ENCODE measurements around the gene ATP11B. TPM values are rescaled to one million over a fixed set of nuclear protein-coding genes. Genes with fewer than 3 reads are reported as not detected.

ATP11B gene
- total and polyA plus RNA-seq, 3 donors from 2014 or later: 65.8 to 138 (median 114) TPM

DNA sequence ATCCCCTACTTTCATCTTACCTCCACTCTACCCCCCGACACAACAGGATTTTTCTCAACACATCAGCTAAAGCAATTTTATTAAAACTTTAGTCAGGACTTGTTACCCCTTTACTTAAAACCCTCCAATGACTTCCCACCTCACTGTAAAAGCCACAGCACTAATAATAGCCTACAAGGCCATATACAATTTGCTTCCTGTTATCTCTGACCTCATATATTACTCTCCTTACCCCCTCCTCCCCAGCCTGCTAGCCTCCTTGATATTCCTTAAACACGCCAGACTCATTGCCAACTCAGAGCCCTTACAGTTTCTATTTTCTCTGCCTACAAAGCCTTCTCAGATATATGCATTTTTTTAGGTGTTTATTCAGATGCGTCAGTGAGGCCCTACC lies 132.6 kb downstream of the ATP11B start:
- Histone ChIP-seq H3K4me1 (no peaks in the 10 kb centered on the region), H3K27me3 (no peaks in the 10 kb centered on the region), H3K36me3 (ENCODE audit: low read depth, missing control alignments) (no peaks in the 10 kb centered on the region), H3K4me3 (no peak overlapping the region), H3K9me3 (no peaks in the 10 kb centered on the region), H3K27ac (no peak overlapping the region)
- 80 to 83% methylated on average over 3 of the region's 3 CpGs for whole genome bisulfite sequencing, 2 donors
- intact Hi-C loops (cut with DNase I; ENCODE audit: low total_unique reads): no loop called here
- no peak for TF ChIP-seq POLR2A (IDR thresholded peaks at IDR 0.05)
- TF ChIP-seq CTCF (IDR thresholded peaks at IDR 0.05): no peak
- DNase-seq: no peak

GRCh38 chr3:182935803-182936202 lies 142.5 kb downstream of the ATP11B start:
- intact Hi-C loops (cut with DNase I; ENCODE audit: low total_unique reads): no loop called here
- no peak for DNase-seq
- Histone ChIP-seq H3K4me1 (no peaks in the 10 kb centered on the region), H3K9me3 (no peaks in the 10 kb centered on the region), H3K4me3 (no peak overlapping the region), H3K27me3 (no peaks in the 10 kb centered on the region), H3K27ac (no peak overlapping the region), H3K36me3 (ENCODE audit: low read depth, missing control alignments) (no peaks in the 10 kb centered on the region)
- TF ChIP-seq CTCF (IDR thresholded peaks at IDR 0.05): no peak
- TF ChIP-seq POLR2A (IDR thresholded peaks at IDR 0.05): no peak
- 80 to 85% methylated on average over 3 of the region's 3 CpGs for WGBS, 2 donors

GRCh38 chr3:182936239-182936917 lies 143.1 kb downstream of the ATP11B start:
- H3K27ac ChIP-seq: no peak overlapping the region
- no peaks in the 10 kb centered on the region for H3K27me3 ChIP-seq
- H3K4me1 ChIP-seq: no peaks in the 10 kb centered on the region
- intact Hi-C loops (cut with DNase I; ENCODE audit: low total_unique reads): no loop called here
- H3K36me3 ChIP-seq (ENCODE audit: low read depth, missing control alignments): no peaks in the 10 kb centered on the region
- H3K9me3 ChIP-seq: no peaks in the 10 kb centered on the region
- no peak for TF ChIP-seq POLR2A (IDR thresholded peaks at IDR 0.05)
- TF ChIP-seq CTCF (IDR thresholded peaks at IDR 0.05): no peak
- DNase-seq: no peak
- H3K4me3 ChIP-seq: no peak overlapping the region
- 75 to 88% methylated on average over 4 of the region's 4 CpGs for WGBS, 2 donors

GRCh38 chr3:182936918-182937285 lies 143.6 kb downstream of the ATP11B start:
- Histone ChIP-seq H3K4me3 (no peak overlapping the region), H3K36me3 (ENCODE audit: low read depth, missing control alignments) (no peaks in the 10 kb centered on the region), H3K4me1 (no peaks in the 10 kb centered on the region), H3K9me3 (no peaks in the 10 kb centered on the region), H3K27ac (no peak overlapping the region), H3K27me3 (no peaks in the 10 kb centered on the region)
- TF ChIP-seq POLR2A (IDR thresholded peaks at IDR 0.05) (no peak), CTCF (IDR thresholded peaks at IDR 0.05) (no peak)
- intact Hi-C loops (cut with DNase I; ENCODE audit: low total_unique reads): no loop called here
- DNase-seq: no peak
- WGBS, 2 donors: 62 to 94% methylated on average over 1 of the region's 1 CpG
